Trophoblast cell (in vitro differentiated cells and primary cell): ENCODE measurements around the gene LIPE.

ENCODE experiments used
- DNase-seq, 2 donors: peaks; one replicate each; pipeline ENCODE4 v3.0.0-alpha.2; 2016
- H2AFZ ChIP-seq: 2 replicates; pipeline ENCODE4 v1.6.1; 2013; ENCODE audit warnings: low read length, moderate library complexity, mild to moderate bottlenecking; ENCODE audit not compliant: insufficient read depth, poor library complexity
- H2AK5ac ChIP-seq: 2 replicates; pipeline ENCODE4 v1.6.1; 2013; ENCODE audit warnings: mild to moderate bottlenecking, low read length
- H2BK120ac ChIP-seq: 2 replicates; pipeline ENCODE4 v1.6.1; 2013; ENCODE audit warnings: low read length, mild to moderate bottlenecking, moderate library complexity; ENCODE audit not compliant: insufficient read depth, poor library complexity
- H2BK12ac ChIP-seq: 2 replicates; pipeline ENCODE4 v1.6.1; 2013; ENCODE audit warnings: mild to moderate bottlenecking, low read length, moderate library complexity
- H2BK5ac ChIP-seq: 2 replicates; pipeline ENCODE4 v1.6.1; 2013; ENCODE audit warnings: low read length, low read depth, moderate library complexity, mild to moderate bottlenecking; ENCODE audit not compliant: poor library complexity
- H3K14ac ChIP-seq: 2 replicates; pipeline ENCODE4 v1.6.1; 2013; ENCODE audit warnings: mild to moderate bottlenecking, low read length
- H3K18ac ChIP-seq: 2 replicates; pipeline ENCODE4 v1.6.1; 2013; ENCODE audit warnings: mild to moderate bottlenecking, low read length
- H3K23ac ChIP-seq: 2 replicates; pipeline ENCODE4 v1.6.1; 2013; ENCODE audit warnings: low read length
- H3K27ac ChIP-seq: 2 replicates; pipeline ENCODE4 v1.5.1; 2013; ENCODE audit warnings: low read depth, mild to moderate bottlenecking, inconsistent platforms, low read length, moderate library complexity
- H3K27me3 ChIP-seq: 2 replicates; pipeline ENCODE4 v1.6.1; 2013; ENCODE audit warnings: inconsistent platforms, mild to moderate bottlenecking, low read length, moderate library complexity; ENCODE audit not compliant: insufficient read depth
- H3K36me3 ChIP-seq, 2 experiments: 1 replicate in 1 of 2; 2 replicates in 1 of 2; pipeline ENCODE4 v1.6.1; 2013; ENCODE audit warnings: low read length in 2 of 2, mild to moderate bottlenecking in 2 of 2, moderate library complexity in 1 of 2; ENCODE audit not compliant: insufficient read depth in 2 of 2, control insufficient read depth in 1 of 2
- H3K4ac ChIP-seq: 2 replicates; pipeline ENCODE4 v1.6.1; 2013; ENCODE audit warnings: low read depth, mild to moderate bottlenecking, low read length, moderate library complexity
- H3K4me1 ChIP-seq, 2 experiments: 1 replicate in 1 of 2; 2 replicates in 1 of 2; pipeline ENCODE4 v1.6.1; 2013; ENCODE audit warnings: low read length in 2 of 2, mild to moderate bottlenecking in 2 of 2, moderate library complexity in 1 of 2; ENCODE audit not compliant: insufficient read depth in 2 of 2, control insufficient read depth in 1 of 2
- H3K4me2 ChIP-seq: 2 replicates; pipeline ENCODE4 v1.6.1; 2013; ENCODE audit warnings: inconsistent platforms, mild to moderate bottlenecking, low read length, moderate library complexity
- H3K4me3 ChIP-seq: 2 replicates; pipeline ENCODE4 v1.5.1; 2013; ENCODE audit warnings: mild to moderate bottlenecking, low read depth, low read length, inconsistent platforms
- H3K79me1 ChIP-seq: one replicate; pipeline ENCODE4 v1.6.1; 2013; ENCODE audit warnings: low read length
- H3K79me2 ChIP-seq: 2 replicates; pipeline ENCODE4 v1.6.1; 2013; ENCODE audit warnings: low read length, mild to moderate bottlenecking; ENCODE audit not compliant: control insufficient read depth, insufficient read depth, poor library complexity
- H3K9ac ChIP-seq: 2 replicates; pipeline ENCODE4 v1.6.1; 2013; ENCODE audit warnings: mild to moderate bottlenecking, low read length
- H3K9me3 ChIP-seq: 2 replicates; pipeline ENCODE4 v1.6.1; 2013; ENCODE audit warnings: low read depth, mild to moderate bottlenecking, control low read depth, inconsistent platforms, low read length; ENCODE audit not compliant: insufficient read depth
- H4K12ac ChIP-seq: 2 replicates; pipeline ENCODE4 v1.6.1; 2013; ENCODE audit warnings: low read depth, mild to moderate bottlenecking, low read length, moderate library complexity
- H4K8ac ChIP-seq: 2 replicates; pipeline ENCODE4 v1.6.1; 2013; ENCODE audit warnings: low read depth, mild to moderate bottlenecking, low read length, moderate library complexity
- H4K91ac ChIP-seq: one replicate; pipeline ENCODE4 v1.6.1; 2013; ENCODE audit warnings: low read depth, mild to moderate bottlenecking, low read length, moderate library complexity
- WGBS: extraction: QIAGEN DNeasy Blood & Tissue Kit; methylation state at CpG from one replicate; pipeline ENCODE4 v1.1.7; 2013; ENCODE audit warnings: missing lambda C conversion rate; ENCODE audit not compliant: insufficient read length, insufficient coverage; ENCODE audit errors: extremely low coverage; 5-methylcytosine and 5-hydroxymethylcytosine counted together

Gene LIPE

DNA sequence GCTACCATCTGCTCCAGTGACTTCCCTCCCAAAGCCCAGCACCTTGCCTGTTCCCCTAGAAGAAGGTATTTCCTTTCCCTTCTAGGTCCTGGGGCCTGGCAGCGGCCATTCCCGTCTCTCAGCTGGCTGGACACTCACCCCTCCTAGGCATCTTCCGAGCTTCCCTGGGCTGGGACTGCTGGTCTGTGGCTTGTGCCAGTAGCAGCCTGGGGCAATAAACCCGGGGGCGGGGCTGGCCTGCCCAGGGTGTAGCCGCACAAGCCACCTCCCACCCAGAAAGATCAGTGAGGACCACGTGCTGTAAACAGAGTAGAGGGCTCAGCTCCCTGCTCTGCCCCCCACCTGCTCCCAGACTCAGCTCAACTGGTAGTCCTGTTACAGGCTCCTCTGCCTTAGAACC, 15.0 kb downstream of the LIPE start:
- Histone ChIP-seq H3K9ac (no peak overlapping the region), H2AFZ (no peak overlapping the region), H3K4me2 (no peak overlapping the region), H3K27ac (no peak overlapping the region), H4K8ac (no peak overlapping the region), H3K27me3 (no peaks in the 10 kb centered on the region), H3K79me2 (no peaks in the 10 kb centered on the region), H2BK120ac (no peak overlapping the region), H3K14ac (no peak overlapping the region), H2AK5ac (no peak overlapping the region), H3K23ac (no peak overlapping the region), H3K36me3 (no peaks in the 10 kb centered on the region), H3K18ac (no peak overlapping the region), H2BK12ac (no peak overlapping the region), H3K4ac (no peak overlapping the region), H4K91ac (no peak overlapping the region), H2BK5ac (no peak overlapping the region), H3K4me1 (no peaks in the 10 kb centered on the region), H4K12ac (no peak overlapping the region), H3K4me3 (no peak overlapping the region), H3K79me1 (no peaks in the 10 kb centered on the region), H3K9me3 (peaks cover 1% of the 10 kb centered on the region)
- no CpG with 5 or more reads among the region's 7 CpGs for WGBS
- no peak for DNase-seq

DNA sequence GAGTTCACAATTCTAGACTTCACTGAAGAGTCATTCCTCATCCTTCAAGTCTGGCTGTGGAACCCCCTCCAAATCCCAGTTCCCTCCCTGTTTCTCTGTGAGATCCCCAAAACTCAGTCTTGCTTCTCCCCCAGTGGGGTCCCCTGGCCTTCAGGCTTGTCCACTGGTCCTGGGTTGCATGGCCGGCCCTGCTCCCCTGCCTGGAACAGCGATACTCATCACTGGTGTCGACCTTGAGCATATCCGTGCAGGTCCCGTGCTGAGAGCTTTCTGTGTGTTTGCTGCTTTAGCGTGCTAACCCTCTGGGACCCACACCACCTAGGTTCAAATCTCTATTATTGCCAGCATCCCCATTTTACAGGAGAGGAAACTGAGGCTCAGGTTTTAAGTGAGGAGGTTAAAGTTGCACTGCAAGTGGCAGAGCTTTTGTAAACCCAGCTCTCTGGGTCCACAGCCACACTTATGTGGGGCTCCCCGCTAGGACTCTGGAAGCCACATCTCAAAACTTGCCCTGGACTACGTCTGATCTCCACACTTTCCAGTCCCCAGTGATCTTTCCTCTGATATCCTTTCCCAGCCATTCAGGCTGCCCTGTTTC, 15.5 kb downstream of the LIPE start:
- Histone ChIP-seq H3K36me3 (no peaks in the 10 kb centered on the region), H3K14ac (no peak overlapping the region), H3K27me3 (no peaks in the 10 kb centered on the region), H2BK120ac (no peak overlapping the region), H3K4me1 (no peaks in the 10 kb centered on the region), H3K9me3 (peaks cover 1% of the 10 kb centered on the region), H3K4me3 (no peak overlapping the region), H4K91ac (no peak overlapping the region), H3K23ac (no peak overlapping the region), H2AFZ (no peak overlapping the region), H2BK5ac (no peak overlapping the region), H2BK12ac (no peak overlapping the region), H3K4ac (no peak overlapping the region), H3K18ac (no peak overlapping the region), H3K9ac (no peak overlapping the region), H3K27ac (no peak overlapping the region), H3K79me1 (no peaks in the 10 kb centered on the region), H2AK5ac (no peak overlapping the region), H4K8ac (no peak overlapping the region), H3K4me2 (no peak overlapping the region), H3K79me2 (no peaks in the 10 kb centered on the region), H4K12ac (no peak overlapping the region)
- no CpG with 5 or more reads among the region's 8 CpGs for WGBS
- no peak for DNase-seq

DNA sequence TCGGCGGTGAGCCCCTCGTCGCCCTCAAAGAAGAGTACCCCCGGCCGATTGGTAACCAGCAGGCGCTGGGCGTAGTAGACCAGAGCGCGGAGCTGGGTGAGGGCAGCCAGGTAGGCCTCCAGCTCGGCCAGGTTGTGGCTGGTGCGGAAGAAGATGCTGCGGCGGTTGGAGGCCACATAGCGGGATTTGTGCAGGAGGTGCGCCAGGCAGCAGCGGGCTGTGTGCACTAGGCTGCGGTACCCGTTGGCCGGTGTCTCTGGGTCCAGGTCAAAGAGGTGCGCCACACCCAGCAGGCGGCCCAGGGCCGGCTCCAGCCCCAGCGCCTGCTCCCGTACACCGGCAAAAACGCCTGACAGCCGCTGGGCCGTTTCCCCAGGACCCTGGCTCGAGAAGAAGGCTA, 16.8 kb downstream of the LIPE start:
- no peak overlapping the region for H2AFZ ChIP-seq
- no peaks in the 10 kb centered on the region for H3K79me2 ChIP-seq
- H2BK5ac ChIP-seq, result no peak overlapping the region

GRCh38 chr19:42409477-42409876, 17.7 kb downstream of the LIPE start:
- no peak overlapping the region for H2AFZ ChIP-seq
- no peak overlapping the region for H2BK120ac ChIP-seq
- peaks cover 1% of the 10 kb centered on the region for H3K9me3 ChIP-seq
- H3K79me1 ChIP-seq, result no peaks in the 10 kb centered on the region
- H3K4ac ChIP-seq, result no peak overlapping the region
- H3K9ac ChIP-seq, result no peak overlapping the region
- H3K18ac ChIP-seq, result no peak overlapping the region
- no peak overlapping the region for H3K27ac ChIP-seq
- H3K4me1 ChIP-seq, result no peaks in the 10 kb centered on the region
- no peak for DNase-seq
- no peak overlapping the region for H4K12ac ChIP-seq
- no peaks in the 10 kb centered on the region for H3K79me2 ChIP-seq
- no peak overlapping the region for H2AK5ac ChIP-seq
- H3K23ac ChIP-seq, result no peak overlapping the region
- no peak overlapping the region for H2BK12ac ChIP-seq
- no peaks in the 10 kb centered on the region for H3K36me3 ChIP-seq
- WGBS, result no CpG with 5 or more reads among the region's 6 CpGs
- no peak overlapping the region for H3K4me2 ChIP-seq
- H4K8ac ChIP-seq, result no peak overlapping the region
- H2BK5ac ChIP-seq, result no peak overlapping the region
- no peak overlapping the region for H3K14ac ChIP-seq
- no peak overlapping the region for H4K91ac ChIP-seq
- no peaks in the 10 kb centered on the region for H3K27me3 ChIP-seq
- H3K4me3 ChIP-seq, result no peak overlapping the region

More for the DNA sequence above, 16.8 kb downstream of the LIPE start:
- Histone ChIP-seq H4K91ac (no peak overlapping the region), H3K4me1 (no peaks in the 10 kb centered on the region), H3K4me3 (no peak overlapping the region), H3K36me3 (no peaks in the 10 kb centered on the region), H3K18ac (no peak overlapping the region), H2AK5ac (no peak overlapping the region), H3K4ac (no peak overlapping the region), H3K27me3 (no peaks in the 10 kb centered on the region), H3K9me3 (peaks cover 1% of the 10 kb centered on the region), H3K79me1 (no peaks in the 10 kb centered on the region), H2BK12ac (no peak overlapping the region), H3K9ac (no peak overlapping the region), H3K4me2 (no peak overlapping the region), H3K27ac (no peak overlapping the region), H2BK120ac (no peak overlapping the region), H4K12ac (no peak overlapping the region), H3K23ac (no peak overlapping the region), H3K14ac (no peak overlapping the region), H4K8ac (no peak overlapping the region)
- DNase-seq, result no peak
- WGBS, result no CpG with 5 or more reads among the region's 30 CpGs
